ENCODE data around the gene ERC2.

Gene ERC2

DNA sequence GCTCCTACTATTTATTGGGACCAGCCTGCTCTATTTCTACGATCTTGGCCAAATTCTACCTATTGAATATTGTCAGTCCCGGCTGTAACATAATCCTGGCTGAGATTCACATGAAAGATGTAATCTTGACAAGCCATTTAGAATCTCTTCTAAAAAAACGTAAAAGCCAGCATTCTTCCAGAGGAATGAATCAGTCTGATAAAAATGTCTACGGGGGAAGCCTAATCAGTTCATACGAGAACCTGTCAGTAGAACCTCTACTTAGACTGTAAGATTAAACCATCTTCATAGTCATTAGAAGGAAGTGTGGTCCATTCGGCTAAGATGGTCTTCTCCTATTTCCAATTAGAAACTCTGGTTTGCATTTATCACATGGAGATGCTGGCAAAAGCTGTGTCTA is 833.9 kb downstream of the ERC2 start:
- Histone ChIP-seq H3K4me3 (ENCODE audit: low read length) (no peak overlapping the region), H3K36me3 (ENCODE audit: insufficient read depth, low read depth, low read length) (no peaks in the 10 kb centered on the region), H3K4me1 (ENCODE audit: insufficient read depth, low read length) (0 out of 2 replicates have a peak, but pooled peaks cover 3% of the 10 kb centered on the region), H3K27ac (ENCODE audit: low read length) (no peak overlapping the region), H3K9ac (ENCODE audit: low read depth, low read length) (no peak overlapping the region), H3K9me3 (ENCODE audit: insufficient read depth, low read depth, low read length) (no peaks in the 10 kb centered on the region), H3K27me3 (ENCODE audit: insufficient read depth, low read length) (no peaks in the 10 kb centered on the region)

DNA sequence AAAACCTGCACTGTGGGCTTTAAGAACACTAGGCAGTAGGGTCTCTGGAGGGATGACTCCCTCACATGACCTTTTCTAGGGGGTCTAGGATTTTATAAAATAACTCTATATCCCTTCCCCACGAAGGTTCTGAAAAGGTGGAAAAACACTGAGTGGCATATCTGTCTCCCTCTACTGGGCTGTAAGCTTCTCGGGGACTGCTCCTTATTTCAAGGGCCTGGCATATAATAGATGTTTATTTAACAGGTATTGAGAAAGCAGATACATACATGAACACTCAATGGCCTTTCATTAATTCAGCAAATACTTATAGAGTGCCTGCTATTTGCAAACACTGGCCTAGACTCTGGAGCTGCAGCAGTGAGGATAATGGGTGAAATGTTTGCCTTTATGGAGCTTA is 834.9 kb downstream of the ERC2 start:
- Histone ChIP-seq H3K4me3 (ENCODE audit: low read length) (no peak overlapping the region), H3K27ac (ENCODE audit: low read length) (no peak overlapping the region), H3K9ac (ENCODE audit: low read depth, low read length) (no peak overlapping the region), H3K4me1 (ENCODE audit: insufficient read depth, low read length) (no peaks in the 10 kb centered on the region), H3K36me3 (ENCODE audit: insufficient read depth, low read depth, low read length) (no peaks in the 10 kb centered on the region), H3K9me3 (ENCODE audit: insufficient read depth, low read depth, low read length) (no peaks in the 10 kb centered on the region), H3K27me3 (ENCODE audit: insufficient read depth, low read length) (no peaks in the 10 kb centered on the region)

DNA sequence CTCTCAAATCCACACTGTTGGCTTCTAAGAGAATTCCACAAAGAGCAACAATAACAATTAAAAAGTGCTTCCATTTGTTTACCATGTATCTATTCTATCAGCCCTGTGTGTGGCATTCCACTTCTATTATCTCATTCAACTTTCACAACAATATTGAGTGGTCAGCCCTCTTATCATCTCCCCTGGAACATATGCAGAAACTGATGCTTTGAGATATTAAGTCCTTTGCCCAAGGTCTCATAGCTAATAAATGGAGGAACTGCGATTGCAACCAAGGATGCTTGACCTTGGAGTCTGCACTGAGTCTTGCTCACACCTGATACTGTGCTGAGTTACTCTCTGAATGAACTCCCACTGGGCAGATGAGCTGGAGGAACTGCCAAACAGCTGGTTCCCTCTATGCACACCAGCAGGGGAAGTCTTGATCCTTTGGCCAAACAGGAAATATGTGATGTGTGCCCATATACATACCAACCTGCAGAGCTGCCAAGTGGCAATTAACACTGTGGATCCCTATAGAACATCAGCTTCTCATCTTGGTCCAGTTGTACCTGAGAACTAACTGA is 836.4 kb downstream of the ERC2 start:
- no peaks in the 10 kb centered on the region for H3K9me3 ChIP-seq (ENCODE audit: insufficient read depth, low read depth, low read length)
- no peaks in the 10 kb centered on the region for H3K4me1 ChIP-seq (ENCODE audit: insufficient read depth, low read length)
- H3K4me3 ChIP-seq (ENCODE audit: low read length) = no peak overlapping the region
- H3K27me3 ChIP-seq (ENCODE audit: insufficient read depth, low read length) = no peaks in the 10 kb centered on the region
- H3K27ac ChIP-seq (ENCODE audit: low read length) = no peak overlapping the region
- no peak overlapping the region for H3K9ac ChIP-seq (ENCODE audit: low read depth, low read length)
- no peaks in the 10 kb centered on the region for H3K36me3 ChIP-seq (ENCODE audit: insufficient read depth, low read depth, low read length)

DNA sequence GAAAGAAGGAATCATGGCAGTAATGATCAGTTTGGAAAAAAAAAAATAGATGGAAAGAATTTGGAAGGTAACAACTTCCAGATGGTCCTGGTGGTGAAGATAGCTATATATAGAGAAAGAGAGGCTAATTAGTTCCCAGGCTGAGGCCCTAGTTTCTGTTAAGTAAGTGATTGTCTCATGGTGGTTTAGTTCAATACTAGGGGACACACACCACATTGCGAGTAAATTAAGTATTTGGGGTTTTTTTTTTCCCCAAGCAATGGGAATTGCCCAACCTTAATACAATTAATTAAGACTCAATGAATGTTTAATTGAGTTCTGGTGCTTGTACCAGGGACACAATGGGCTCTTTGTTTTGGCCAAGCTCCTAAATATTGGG is 837.4 kb downstream of the ERC2 start:
- no peaks in the 10 kb centered on the region for H3K27me3 ChIP-seq (ENCODE audit: insufficient read depth, low read length)
- H3K9me3 ChIP-seq (ENCODE audit: insufficient read depth, low read depth, low read length) = no peaks in the 10 kb centered on the region
- no peaks in the 10 kb centered on the region for H3K36me3 ChIP-seq (ENCODE audit: insufficient read depth, low read depth, low read length)
- no peak overlapping the region for H3K4me3 ChIP-seq (ENCODE audit: low read length)
- no peak overlapping the region for H3K27ac ChIP-seq (ENCODE audit: low read length)
- no peaks in the 10 kb centered on the region for H3K4me1 ChIP-seq (ENCODE audit: insufficient read depth, low read length)
- H3K9ac ChIP-seq (ENCODE audit: low read depth, low read length) = no peak overlapping the region

DNA sequence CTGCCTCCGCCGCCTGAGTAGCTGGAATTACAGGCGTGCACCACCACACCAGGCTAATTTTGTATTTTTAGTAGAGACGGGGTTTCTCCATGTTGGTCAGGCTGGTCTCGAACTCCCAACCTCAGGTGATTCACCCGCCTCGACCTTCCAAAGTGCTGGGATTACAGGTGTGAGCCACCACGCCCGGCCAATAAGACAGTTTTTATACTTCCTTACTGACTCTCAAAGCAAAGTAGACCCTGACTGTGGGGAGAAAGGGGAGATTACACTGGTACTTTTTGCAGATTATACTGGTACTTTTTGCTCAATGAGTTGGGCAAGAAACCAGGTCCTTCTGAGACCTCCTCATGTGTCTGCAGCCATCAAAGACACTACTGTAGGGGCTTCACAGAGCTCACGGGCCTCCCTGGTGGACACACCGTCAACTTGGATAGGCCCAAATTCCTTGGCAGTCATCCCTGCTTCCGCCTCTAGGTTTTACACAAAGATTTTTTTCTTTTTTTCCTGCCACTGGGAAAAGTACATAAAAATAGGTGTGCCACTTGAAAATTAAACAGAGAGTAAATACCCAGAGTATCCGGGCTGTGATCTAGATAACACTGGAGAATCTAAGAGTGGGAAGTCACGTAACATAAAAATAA is 837.9 kb downstream of the ERC2 start:
- Histone ChIP-seq H3K9me3 (ENCODE audit: insufficient read depth, low read depth, low read length) (no peaks in the 10 kb centered on the region), H3K27me3 (ENCODE audit: insufficient read depth, low read length) (no peaks in the 10 kb centered on the region), H3K4me3 (ENCODE audit: low read length) (no peak overlapping the region), H3K4me1 (ENCODE audit: insufficient read depth, low read length) (no peaks in the 10 kb centered on the region), H3K27ac (ENCODE audit: low read length) (no peak overlapping the region), H3K36me3 (ENCODE audit: insufficient read depth, low read depth, low read length) (no peaks in the 10 kb centered on the region), H3K9ac (ENCODE audit: low read depth, low read length) (no peak overlapping the region)

DNA sequence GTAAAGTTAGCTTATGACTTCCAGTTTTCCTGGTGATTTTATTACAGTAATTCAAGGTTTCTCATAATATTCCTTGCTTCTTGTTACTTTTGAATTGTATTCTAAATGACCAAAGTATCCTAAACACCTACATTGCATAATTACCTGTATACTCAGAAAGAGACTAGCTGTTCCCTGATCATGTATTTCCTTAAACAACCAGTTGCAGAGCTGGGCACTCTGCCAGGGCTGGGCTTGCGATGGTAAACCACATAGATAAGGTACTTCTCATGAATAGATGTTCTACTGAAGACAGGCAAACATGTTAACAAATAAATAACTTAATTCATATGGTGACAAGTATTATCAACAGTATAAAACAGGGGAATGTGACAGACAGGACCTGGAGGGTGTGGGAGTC is 838.8 kb downstream of the ERC2 start:
- Histone ChIP-seq H3K9ac (ENCODE audit: low read depth, low read length) (no peak overlapping the region), H3K4me1 (ENCODE audit: insufficient read depth, low read length) (no peaks in the 10 kb centered on the region), H3K9me3 (ENCODE audit: insufficient read depth, low read depth, low read length) (no peaks in the 10 kb centered on the region), H3K36me3 (ENCODE audit: insufficient read depth, low read depth, low read length) (no peaks in the 10 kb centered on the region), H3K27ac (ENCODE audit: low read length) (no peak overlapping the region), H3K27me3 (ENCODE audit: insufficient read depth, low read length) (no peaks in the 10 kb centered on the region), H3K4me3 (ENCODE audit: low read length) (no peak overlapping the region)

DNA sequence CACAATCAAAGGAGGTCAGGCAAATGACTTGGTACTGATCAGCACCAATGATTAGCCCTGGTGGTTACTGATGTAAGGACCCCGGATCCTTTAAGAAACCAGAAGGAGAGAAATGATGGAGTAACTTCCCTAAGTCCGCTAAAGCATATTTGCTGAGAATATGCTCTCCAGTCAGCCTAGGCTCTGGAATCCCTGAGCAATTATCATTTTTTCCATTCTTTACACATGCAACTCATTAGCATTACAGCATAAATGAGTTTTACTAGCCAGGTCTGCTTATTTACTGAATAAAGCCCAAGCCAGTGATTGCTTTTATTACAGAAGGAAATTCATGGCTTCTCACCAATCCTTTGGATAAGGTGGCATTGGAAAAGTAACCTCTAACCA is 842.0 kb downstream of the ERC2 start:
- H3K9me3 ChIP-seq (ENCODE audit: insufficient read depth, low read depth, low read length) = no peaks in the 10 kb centered on the region
- H3K9ac ChIP-seq (ENCODE audit: low read depth, low read length) = no peak overlapping the region
- no peaks in the 10 kb centered on the region for H3K36me3 ChIP-seq (ENCODE audit: insufficient read depth, low read depth, low read length)
- no peaks in the 10 kb centered on the region for H3K4me1 ChIP-seq (ENCODE audit: insufficient read depth, low read length)
- no peak overlapping the region for H3K27ac ChIP-seq (ENCODE audit: low read length)
- H3K27me3 ChIP-seq (ENCODE audit: insufficient read depth, low read length) = no peaks in the 10 kb centered on the region
- no peak overlapping the region for H3K4me3 ChIP-seq (ENCODE audit: low read length)

DNA sequence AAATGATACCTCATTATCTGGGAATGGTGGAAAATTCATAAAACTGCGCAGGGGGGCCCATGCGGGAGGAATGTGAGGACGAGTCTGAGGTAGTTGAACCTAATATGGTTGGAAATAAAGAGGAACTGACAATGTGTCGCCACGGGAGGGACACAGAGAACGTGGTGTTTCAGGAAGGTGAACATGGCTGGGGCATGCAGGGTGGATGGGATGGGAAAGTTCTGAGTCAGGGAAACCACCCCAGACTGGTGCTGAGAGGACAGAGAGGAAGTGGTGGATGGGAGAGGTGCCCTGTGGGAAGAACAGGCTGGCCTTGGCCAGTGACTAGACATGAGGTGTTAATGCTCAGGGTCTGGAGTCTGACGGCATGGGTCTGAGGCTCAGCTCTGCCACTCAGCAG is 844.0 kb downstream of the ERC2 start:
- H3K9me3 ChIP-seq (ENCODE audit: insufficient read depth, low read depth, low read length) = no peaks in the 10 kb centered on the region
- no peaks in the 10 kb centered on the region for H3K36me3 ChIP-seq (ENCODE audit: insufficient read depth, low read depth, low read length)
- H3K4me3 ChIP-seq (ENCODE audit: low read length) = no peak overlapping the region
- no peaks in the 10 kb centered on the region for H3K27me3 ChIP-seq (ENCODE audit: insufficient read depth, low read length)
- no peak overlapping the region for H3K27ac ChIP-seq (ENCODE audit: low read length)
- peaks cover 13% of the 10 kb centered on the region for H3K4me1 ChIP-seq (ENCODE audit: insufficient read depth, low read length)
- H3K9ac ChIP-seq (ENCODE audit: low read depth, low read length) = no peak overlapping the region

DNA sequence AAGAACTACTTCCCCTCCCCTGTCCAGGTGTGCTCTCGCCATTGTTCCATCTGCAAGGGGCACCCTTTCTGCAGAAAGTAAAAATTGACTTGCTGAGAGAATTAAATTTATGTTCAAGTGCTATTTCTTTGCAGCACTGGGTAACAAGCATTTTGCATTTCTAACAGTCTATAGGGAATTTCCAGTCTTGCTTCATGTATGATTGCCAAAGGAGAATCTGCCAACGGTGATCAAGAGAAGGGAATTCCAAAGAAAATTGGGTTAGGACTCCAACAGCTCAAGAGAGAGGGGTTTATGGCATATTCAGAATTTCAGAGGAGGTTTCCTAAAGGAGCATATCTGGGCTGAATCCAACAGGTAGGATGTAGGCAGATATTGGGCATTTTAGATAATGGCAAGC is 844.5 kb downstream of the ERC2 start:
- no peak overlapping the region for H3K27ac ChIP-seq (ENCODE audit: low read length)
- no peak overlapping the region for H3K9ac ChIP-seq (ENCODE audit: low read depth, low read length)
- H3K27me3 ChIP-seq (ENCODE audit: insufficient read depth, low read length) = no peaks in the 10 kb centered on the region
- no peaks in the 10 kb centered on the region for H3K36me3 ChIP-seq (ENCODE audit: insufficient read depth, low read depth, low read length)
- H3K9me3 ChIP-seq (ENCODE audit: insufficient read depth, low read depth, low read length) = no peaks in the 10 kb centered on the region
- peaks cover 13% of the 10 kb centered on the region for H3K4me1 ChIP-seq (ENCODE audit: insufficient read depth, low read length)
- H3K4me3 ChIP-seq (ENCODE audit: low read length) = no peak overlapping the region

DNA sequence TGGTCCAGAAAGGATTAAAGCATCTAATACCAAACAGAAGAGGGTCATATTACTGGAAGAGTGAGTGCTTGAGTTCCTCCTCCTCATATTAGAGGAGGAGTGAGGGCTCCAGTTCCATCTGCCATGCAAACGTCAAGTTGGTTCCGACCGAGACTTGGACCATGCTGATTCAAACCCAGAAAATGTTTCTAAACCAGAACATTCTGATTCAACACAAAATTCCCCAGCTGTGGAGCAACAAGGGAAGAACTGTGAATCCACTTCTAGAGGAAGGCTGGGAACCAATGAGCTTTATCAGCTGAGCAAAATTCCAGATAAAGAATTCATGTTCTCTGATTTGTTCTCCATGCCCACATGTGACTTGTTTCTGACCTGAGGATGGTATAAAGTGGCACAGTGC is 845.5 kb downstream of the ERC2 start:
- Histone ChIP-seq H3K4me1 (ENCODE audit: insufficient read depth, low read length) (peaks cover 13% of the 10 kb centered on the region), H3K4me3 (ENCODE audit: low read length) (no peak overlapping the region), H3K9ac (ENCODE audit: low read depth, low read length) (no peak overlapping the region), H3K27ac (ENCODE audit: low read length) (no peak overlapping the region), H3K27me3 (ENCODE audit: insufficient read depth, low read length) (no peaks in the 10 kb centered on the region), H3K9me3 (ENCODE audit: insufficient read depth, low read depth, low read length) (no peaks in the 10 kb centered on the region), H3K36me3 (ENCODE audit: insufficient read depth, low read depth, low read length) (no peaks in the 10 kb centered on the region)

DNA sequence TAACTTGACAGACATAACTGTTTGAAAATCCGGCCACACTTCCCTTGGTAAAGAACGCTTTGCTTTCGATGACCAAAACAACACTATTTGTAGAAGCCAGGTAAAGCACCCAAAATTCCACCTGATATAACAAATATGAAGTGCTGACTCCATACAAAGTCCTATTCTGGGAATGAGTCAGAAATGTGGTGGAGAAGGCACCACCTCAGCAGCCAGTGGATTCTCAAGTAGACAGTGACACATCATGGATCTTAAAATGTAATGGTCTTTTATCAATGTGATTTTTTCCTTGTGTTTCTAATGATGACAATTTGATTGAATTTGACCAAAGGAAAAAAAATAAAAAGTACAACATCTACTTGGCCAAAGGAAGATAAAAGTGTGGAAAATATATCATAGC is 846.2 kb downstream of the ERC2 start:
- Histone ChIP-seq H3K4me3 (ENCODE audit: low read length) (no peak overlapping the region), H3K4me1 (ENCODE audit: insufficient read depth, low read length) (peaks cover 18% of the 10 kb centered on the region)

DNA sequence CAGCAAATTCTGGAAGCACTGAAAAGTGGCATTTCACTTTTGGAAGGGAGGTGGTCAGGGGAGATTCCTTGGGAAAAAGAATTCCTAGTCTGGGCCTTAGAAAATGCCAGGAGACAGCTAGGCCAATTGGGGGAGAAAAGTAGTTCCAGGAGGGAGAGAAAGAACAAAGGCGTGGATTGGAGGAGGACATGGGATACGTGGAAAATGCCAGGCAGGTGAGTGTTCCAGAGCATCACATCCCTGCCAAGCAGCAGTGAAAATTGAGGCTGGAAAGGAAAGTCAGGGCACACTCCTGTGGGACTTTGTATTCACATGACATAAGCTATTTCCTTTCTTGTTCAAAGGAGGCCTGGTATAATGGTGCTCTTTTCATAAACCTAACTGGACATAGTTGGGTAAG is 846.6 kb downstream of the ERC2 start:
- peaks cover 18% of the 10 kb centered on the region for H3K4me1 ChIP-seq (ENCODE audit: insufficient read depth, low read length)
- H3K9me3 ChIP-seq (ENCODE audit: insufficient read depth, low read depth, low read length) = no peaks in the 10 kb centered on the region
- H3K9ac ChIP-seq (ENCODE audit: low read depth, low read length) = no peak overlapping the region
- no peaks in the 10 kb centered on the region for H3K36me3 ChIP-seq (ENCODE audit: insufficient read depth, low read depth, low read length)
- H3K27me3 ChIP-seq (ENCODE audit: insufficient read depth, low read length) = no peaks in the 10 kb centered on the region
- H3K4me3 ChIP-seq (ENCODE audit: low read length) = no peak overlapping the region
- no peak overlapping the region for H3K27ac ChIP-seq (ENCODE audit: low read length)

More for the DNA sequence above, 846.2 kb downstream of the ERC2 start:
- no peak overlapping the region for H3K9ac ChIP-seq (ENCODE audit: low read depth, low read length)
- no peaks in the 10 kb centered on the region for H3K36me3 ChIP-seq (ENCODE audit: insufficient read depth, low read depth, low read length)
- H3K27me3 ChIP-seq (ENCODE audit: insufficient read depth, low read length) = no peaks in the 10 kb centered on the region
- no peaks in the 10 kb centered on the region for H3K9me3 ChIP-seq (ENCODE audit: insufficient read depth, low read depth, low read length)
- H3K27ac ChIP-seq (ENCODE audit: low read length) = no peak overlapping the region

All from iPS-20b (cell line).